ENCODE measurements around the gene ACVR1.

DNA sequence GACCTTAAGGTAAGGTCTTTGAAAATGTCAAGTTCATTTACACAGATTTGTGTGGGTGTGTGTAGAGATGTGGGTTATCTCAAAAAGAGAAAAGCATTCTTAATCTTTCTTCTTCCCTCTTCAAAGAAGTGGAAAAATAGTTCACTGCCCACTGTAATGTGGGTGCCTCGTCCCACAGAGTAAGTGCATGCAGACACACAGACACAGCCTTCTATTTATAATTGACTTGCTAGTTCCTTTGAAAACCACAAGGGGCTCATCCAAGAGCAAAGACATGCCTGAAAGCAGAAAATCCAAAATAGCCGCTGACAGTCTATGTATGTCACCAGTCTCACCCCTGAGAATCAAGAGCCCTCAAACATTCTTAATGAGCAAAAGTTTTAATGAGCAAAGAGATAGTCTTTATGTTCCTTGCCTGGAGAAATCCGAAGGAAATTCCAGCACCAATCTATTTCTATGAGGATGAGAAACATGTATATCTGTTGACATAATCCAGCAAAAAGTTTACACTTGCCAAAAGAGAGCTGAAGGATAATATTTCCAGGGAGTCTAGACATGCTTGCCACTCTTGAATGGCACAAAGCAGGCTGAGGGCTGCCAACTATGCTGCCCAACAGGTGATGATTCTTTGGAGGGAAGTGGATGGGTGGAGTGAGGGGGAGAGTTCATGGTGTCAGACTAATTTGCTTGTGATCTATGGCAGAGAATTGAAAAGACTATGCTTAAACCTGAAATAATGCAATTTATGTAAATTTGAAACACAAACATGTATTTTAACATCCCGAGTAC is 93.9 kb downstream of the ACVR1 start:
- no peak for TF ChIP-seq POLR2A (IDR thresholded peaks at IDR 0.05; ENCODE audit: low read depth, low read length)
- TF ChIP-seq, protein P1, sequence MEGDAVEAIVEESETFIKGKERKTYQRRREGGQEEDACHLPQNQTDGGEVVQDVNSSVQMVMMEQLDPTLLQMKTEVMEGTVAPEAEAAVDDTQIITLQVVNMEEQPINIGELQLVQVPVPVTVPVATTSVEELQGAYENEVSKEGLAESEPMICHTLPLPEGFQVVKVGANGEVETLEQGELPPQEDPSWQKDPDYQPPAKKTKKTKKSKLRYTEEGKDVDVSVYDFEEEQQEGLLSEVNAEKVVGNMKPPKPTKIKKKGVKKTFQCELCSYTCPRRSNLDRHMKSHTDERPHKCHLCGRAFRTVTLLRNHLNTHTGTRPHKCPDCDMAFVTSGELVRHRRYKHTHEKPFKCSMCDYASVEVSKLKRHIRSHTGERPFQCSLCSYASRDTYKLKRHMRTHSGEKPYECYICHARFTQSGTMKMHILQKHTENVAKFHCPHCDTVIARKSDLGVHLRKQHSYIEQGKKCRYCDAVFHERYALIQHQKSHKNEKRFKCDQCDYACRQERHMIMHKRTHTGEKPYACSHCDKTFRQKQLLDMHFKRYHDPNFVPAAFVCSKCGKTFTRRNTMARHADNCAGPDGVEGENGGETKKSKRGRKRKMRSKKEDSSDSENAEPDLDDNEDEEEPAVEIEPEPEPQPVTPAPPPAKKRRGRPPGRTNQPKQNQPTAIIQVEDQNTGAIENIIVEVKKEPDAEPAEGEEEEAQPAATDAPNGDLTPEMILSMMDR (IDR thresholded peaks at IDR 0.05; ENCODE audit: extremely low read depth in 1 of 2, insufficient read depth in 1 of 2, low read depth in 1 of 2, low read length in 2 of 2), result peak in 1 of 2 donors; percentile 26
- TF ChIP-seq EZH2 (IDR thresholded peaks at IDR 0.05; ENCODE audit: borderline replicate concordance, low read depth, low read length, severe bottlenecking), result no peak
- TF ChIP-seq MYC (IDR thresholded peaks at IDR 0.05; ENCODE audit: low read depth, low read length), result no peak
- TF ChIP-seq POLR2AphosphoS5 (IDR thresholded peaks at IDR 0.05; ENCODE audit: insufficient read depth, low read depth, low read length), result no peak
- TF ChIP-seq FOS (IDR thresholded peaks at IDR 0.05; ENCODE audit: borderline replicate concordance, insufficient read depth, low read length), result no peak
- no peak for TF ChIP-seq MAX (IDR thresholded peaks at IDR 0.05; ENCODE audit: insufficient read depth, insufficient read length)
- TF ChIP-seq JUN (IDR thresholded peaks at IDR 0.05; ENCODE audit: borderline replicate concordance, insufficient read depth, insufficient read length, low read depth), result no peak

Measured in endothelial cell of umbilical vein (primary cell).